Stomach (tissue), 9 donors: ENCODE data around the gene TRIM25. TPM values are rescaled to one million over a fixed set of nuclear protein-coding genes. Genes with fewer than 3 reads are reported as not detected.
"Not testable (repeated sequence)": the region's sequence is repeated elsewhere in the genome, so short reads cannot be mapped to it uniquely, and the experiment has no call there.

Experiments used
- DNase-seq, 2 donors: peaks; one replicate each; pipeline versions ENCODE4 v3.0.0 to v3.0.0-alpha.2; 2013 to 2019
- H3K27ac ChIP-seq, 5 donors: fragments of 200-600 bp in 4 of 5; sonication (generic) in 4 of 5; one replicate each; pipeline ENCODE4 v1.5.1; 2013 to 2019; ENCODE audit warnings: mild to moderate bottlenecking in 1 of 5, moderate library complexity in 1 of 5
- H3K27me3 ChIP-seq, 3 donors: fragments of 200-600 bp; sonication (generic); one replicate each; pipeline ENCODE4 v1.5.1; 2017 to 2019; ENCODE audit warnings: mixed run types in 1 of 3
- H3K36me3 ChIP-seq, 4 donors: fragments of 200-600 bp; sonication (generic); 1 replicate in 3 of 4; 2 replicates in 1 of 4; pipeline ENCODE4 v1.5.1; 2016 to 2019
- H3K4me1 ChIP-seq, 4 donors: fragments of 200-600 bp; sonication (generic); one replicate each; pipeline ENCODE4 v1.5.1; 2016 to 2019
- H3K4me3 ChIP-seq, 4 donors: fragments of 200-600 bp; sonication (generic) in 3 of 4; one replicate each; pipeline ENCODE4 v1.5.1; 2016 to 2019; ENCODE audit warnings: mild to moderate bottlenecking in 1 of 4
- H3K9me3 ChIP-seq, 4 donors: fragments of 200-600 bp; sonication (generic); one replicate each; pipeline ENCODE4 v1.5.1; 2016 to 2019
- EP300 ChIP-seq: sonication (generic); formaldehyde crosslinking; IDR thresholded peaks from one replicate; pipeline ENCODE4 v1.6.1; 2017; ENCODE audit warnings: antibody characterized with exemption
- POLR2A ChIP-seq, 4 donors: fragments of 450-650 bp; IDR thresholded peaks; one replicate each; pipeline ENCODE4 v1.6.1; 2016; ENCODE audit warnings: antibody characterized with exemption in 4 of 4, control low read depth in 2 of 4, mild to moderate bottlenecking in 1 of 4, moderate library complexity in 1 of 4
- POLR2AphosphoS5 ChIP-seq, 3 donors: sonication (generic); formaldehyde crosslinking; IDR thresholded peaks; one replicate each; pipeline ENCODE4 v1.6.1; 2016; ENCODE audit warnings: antibody characterized with exemption in 3 of 3
- WGBS, 5 donors: extraction: QIAGEN DNeasy Blood & Tissue Kit in 3 of 5; methylation state at CpG; one replicate each; pipeline versions ENCODE4 v1.1.5 to v1.1.7; 2013 to 2018; 5-methylcytosine and 5-hydroxymethylcytosine counted together
- intact Hi-C: fragments of 100-400 bp; cut with DNase I; formaldehyde crosslinking; loops from one replicate; pipeline ENCODE4 v1.15.1; 2023; ENCODE audit warnings: low total_unique reads
- polyA plus RNA-seq, 3 donors: library from polyadenylated mRNA; stranded (reverse); fragments of 200-250 nt; gene quantifications; one replicate each; pipeline ENCODE4 v1.2.3, GENCODE V29; 2013
- total RNA-seq, 5 donors: library from RNA; depleted of rRNA; stranded (reverse); fragments of >200 nt; gene quantifications; one replicate each; pipeline versions ENCODE4 v1.1.0 to v1.2.3, GENCODE V29; 2014 to 2016
- TF ChIP-seq, protein P1 (sequence below), 7 experiments: fragments of 450-650 bp in 4 of 7; fragments of 200-600 bp in 3 of 7; sonication (generic) in 3 of 7; IDR thresholded peaks; one replicate each; pipeline ENCODE4 v1.5.1; 2016 to 2019; ENCODE audit warnings: antibody characterized with exemption in 7 of 7, control low read depth in 2 of 7, mild to moderate bottlenecking in 1 of 7
- donor health status: healthy with polysubstance abuse.
- donor health status: Bipolar disorder and iron deficiency.
- donor health status: healthy.

Gene TRIM25
- total and polyA plus RNA-seq, 8 donors = 7.2 to 657 (median 26.6) TPM

- DNase-seq = no peak
- H3K4me3 ChIP-seq = no peak overlapping the region
- H3K4me1 ChIP-seq = peaks cover 0 to 3% (median 0%) of the 10 kb centered on the region in 4 donors
- no peak for TF ChIP-seq POLR2A (IDR thresholded peaks at IDR 0.05)
- TF ChIP-seq EP300 = no peak
- TF ChIP-seq POLR2AphosphoS5 (IDR thresholded peaks at IDR 0.05) = no peak
- TF ChIP-seq, protein P1, sequence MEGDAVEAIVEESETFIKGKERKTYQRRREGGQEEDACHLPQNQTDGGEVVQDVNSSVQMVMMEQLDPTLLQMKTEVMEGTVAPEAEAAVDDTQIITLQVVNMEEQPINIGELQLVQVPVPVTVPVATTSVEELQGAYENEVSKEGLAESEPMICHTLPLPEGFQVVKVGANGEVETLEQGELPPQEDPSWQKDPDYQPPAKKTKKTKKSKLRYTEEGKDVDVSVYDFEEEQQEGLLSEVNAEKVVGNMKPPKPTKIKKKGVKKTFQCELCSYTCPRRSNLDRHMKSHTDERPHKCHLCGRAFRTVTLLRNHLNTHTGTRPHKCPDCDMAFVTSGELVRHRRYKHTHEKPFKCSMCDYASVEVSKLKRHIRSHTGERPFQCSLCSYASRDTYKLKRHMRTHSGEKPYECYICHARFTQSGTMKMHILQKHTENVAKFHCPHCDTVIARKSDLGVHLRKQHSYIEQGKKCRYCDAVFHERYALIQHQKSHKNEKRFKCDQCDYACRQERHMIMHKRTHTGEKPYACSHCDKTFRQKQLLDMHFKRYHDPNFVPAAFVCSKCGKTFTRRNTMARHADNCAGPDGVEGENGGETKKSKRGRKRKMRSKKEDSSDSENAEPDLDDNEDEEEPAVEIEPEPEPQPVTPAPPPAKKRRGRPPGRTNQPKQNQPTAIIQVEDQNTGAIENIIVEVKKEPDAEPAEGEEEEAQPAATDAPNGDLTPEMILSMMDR (IDR thresholded peaks at IDR 0.05) = no peak
- intact Hi-C loops = no loop called here
- peaks cover 43 to 97% (median 95%) of the 10 kb centered on the region in 4 donors for H3K36me3 ChIP-seq
- no peaks in the 10 kb centered on the region for H3K9me3 ChIP-seq
- no peak overlapping the region for H3K27ac ChIP-seq
- 90 to 93% (median 90%) methylated on average over 10 of the region's 10 CpGs for WGBS, 5 donors
- no peaks in the 10 kb centered on the region for H3K27me3 ChIP-seq
Observed at GRCh38 chr17:56943505-56944125, 29.8 kb upstream of the TRIM25 start.

- peaks cover 0 to 13% (median 0%) of the 10 kb centered on the region in 4 donors for H3K4me1 ChIP-seq
- peak in 1 of 2 donors; percentile 78 for DNase-seq
- no peaks in the 10 kb centered on the region for H3K27me3 ChIP-seq
- no peak overlapping the region for H3K27ac ChIP-seq
- H3K9me3 ChIP-seq = no peaks in the 10 kb centered on the region
- H3K4me3 ChIP-seq = no peak overlapping the region
- intact Hi-C loops = loop anchor here (5.0 kb wide), 1 partner anchor 118 kb away; no protein-coding TSS in a partner anchor
- TF ChIP-seq, protein P1 (IDR thresholded peaks at IDR 0.05) = peak in 5 of 7 experiments; percentile 40 to 69 (median 52)
- no peak for TF ChIP-seq POLR2A (IDR thresholded peaks at IDR 0.05)
- 53 to 57% (median 56%) methylated on average over 11 of the region's 11 CpGs for WGBS, 5 donors
- peaks cover 42 to 97% (median 95%) of the 10 kb centered on the region in 4 donors for H3K36me3 ChIP-seq
Observed at GRCh38 chr17:56939869-56940484, 26.1 kb upstream of the TRIM25 start.

- WGBS, 5 donors = 80 to 87% (median 86%) methylated on average over 5 of the region's 5 CpGs
- DNase-seq, H3K4me3 ChIP-seq, H3K27me3 ChIP-seq, H3K9me3 ChIP-seq: not testable (repeated sequence)
- Histone ChIP-seq H3K4me1 (peaks cover 0 to 13% (median 0%) of the 10 kb centered on the region in 4 donors), H3K27ac (peak overlapping the region in 1 of 5 donors; percentile 44), H3K36me3 (peaks cover 30 to 97% (median 91%) of the 10 kb centered on the region in 4 donors)
- intact Hi-C loops = loop anchor here (5.0 kb wide), 1 partner anchor 116 kb away; no protein-coding TSS in a partner anchor
Observed at GRCh38 chr17:56938206-56938605, 24.4 kb upstream of the TRIM25 start.

- H3K27ac ChIP-seq = peak overlapping the region in 2 of 5 donors; percentile 1 to 44
- WGBS, 5 donors = 38 to 62% (median 49%) methylated on average over 2 of the region's 2 CpGs
Observed at GRCh38 chr17:56937687-56938086, 23.8 kb upstream of the TRIM25 start.

More at GRCh38 chr17:56937687-56938086, 23.8 kb upstream of the TRIM25 start:
- Histone ChIP-seq H3K27me3 (no peaks in the 10 kb centered on the region), H3K4me1 (peaks cover 0 to 13% (median 0%) of the 10 kb centered on the region in 4 donors), H3K9me3 (no peaks in the 10 kb centered on the region), H3K4me3 (no peak overlapping the region), H3K36me3 (peaks cover 30 to 99% (median 86%) of the 10 kb centered on the region in 4 donors)
- intact Hi-C loops = loop anchor here (5.0 kb wide), 1 partner anchor 115 kb away; no protein-coding TSS in a partner anchor
- TF ChIP-seq POLR2A (IDR thresholded peaks at IDR 0.05) (no peak), POLR2AphosphoS5 (IDR thresholded peaks at IDR 0.05) (no peak), EP300 (no peak)
- TF ChIP-seq, protein P1 (IDR thresholded peaks at IDR 0.05) = no peak
- DNase-seq = no peak
